NCI-H1694 (cell line): Measurements from ENCODE around the gene PTX4.
A peak's percentile ranks its signal among the peaks of the same experiment; 100 is the strongest.
"Not testable (repeated sequence)": the region's sequence is repeated elsewhere in the genome, so short reads cannot be mapped to it uniquely, and the experiment has no call there.

Source experiments
- DNase-seq: peaks from one replicate; lab custom pipeline; 2025; lab: John Stamatoyannopoulos, UW

Gene PTX4

GRCh38 chr16:1481906-1482835 is 6.6 kb downstream of the PTX4 start:
- DNase-seq, result no peak

GRCh38 chr16:1478937-1479336 is 9.8 kb downstream of the PTX4 start:
- not testable (repeated sequence) for DNase-seq

- DNase-seq, result no peak
Observed at GRCh38 chr16:1477033-1477432, 11.7 kb downstream of the PTX4 start.

- no peak for DNase-seq
Observed at GRCh38 chr16:1475552-1476114, 13.1 kb downstream of the PTX4 start.

- DNase-seq, result peak; percentile 30
Observed at GRCh38 chr16:1474796-1475551, 13.8 kb downstream of the PTX4 start, which contains the start of gene CLCN7. TSS of gene CLCN7 (minus strand) at chr16:1475028. CDS start at chr16:1474974, 54 bp downstream.

GRCh38 chr16:1474082-1474795 is 14.5 kb downstream of the PTX4 start:
- no peak for DNase-seq

- no peak for DNase-seq
Observed at GRCh38 chr16:1472974-1473373, 15.8 kb downstream of the PTX4 start.

GRCh38 chr16:1471569-1472194 is 17.1 kb downstream of the PTX4 start:
- DNase-seq, result no peak

GRCh38 chr16:1470481-1471251 is 18.1 kb downstream of the PTX4 start:
- DNase-seq, result no peak

- no peak for DNase-seq
Observed at GRCh38 chr16:1469693-1470201, 19.0 kb downstream of the PTX4 start.

- DNase-seq, result not testable (repeated sequence)
Observed at GRCh38 chr16:1469141-1469540, 19.6 kb downstream of the PTX4 start.

GRCh38 chr16:1468426-1468810 is 20.3 kb downstream of the PTX4 start:
- DNase-seq, result no peak

- no peak for DNase-seq
Observed at GRCh38 chr16:1466968-1467521, 21.7 kb downstream of the PTX4 start.

- no peak for DNase-seq
Observed at GRCh38 chr16:1466054-1466453, 22.7 kb downstream of the PTX4 start.

GRCh38 chr16:1465567-1465915 is 23.2 kb downstream of the PTX4 start:
- DNase-seq, result no peak

GRCh38 chr16:1464894-1465566 is 23.7 kb downstream of the PTX4 start:
- DNase-seq, result no peak

GRCh38 chr16:1464196-1464893 is 24.4 kb downstream of the PTX4 start:
- no peak for DNase-seq

GRCh38 chr16:1461146-1461545 is 27.6 kb downstream of the PTX4 start:
- no peak for DNase-seq

GRCh38 chr16:1460602-1461138 is 28.1 kb downstream of the PTX4 start:
- no peak for DNase-seq
